GDM1 (cell line): ENCODE results near the gene UNC13B.

Experiments
- DNase-seq: peaks from one replicate; lab custom pipeline; 2025; lab: John Stamatoyannopoulos, UW

Gene UNC13B

DNA sequence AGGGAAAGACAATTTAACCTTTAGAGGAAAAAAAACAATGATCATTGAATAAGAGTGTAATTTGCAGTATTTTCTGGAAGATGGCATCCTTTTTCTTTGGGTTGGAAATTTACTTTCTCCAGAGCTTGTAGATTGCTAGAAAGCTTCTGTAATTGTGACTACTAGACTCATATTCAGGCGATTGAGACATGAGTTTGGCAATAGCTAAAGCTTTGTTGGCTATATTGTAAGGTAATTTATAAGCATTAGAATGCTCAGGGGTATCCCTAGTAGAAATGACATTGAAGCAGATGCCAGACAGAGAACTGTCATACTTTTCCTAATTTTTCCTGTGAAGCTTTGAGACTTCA lies 115.3 kb downstream of the UNC13B start:
- DNase-seq, result no peak

DNA sequence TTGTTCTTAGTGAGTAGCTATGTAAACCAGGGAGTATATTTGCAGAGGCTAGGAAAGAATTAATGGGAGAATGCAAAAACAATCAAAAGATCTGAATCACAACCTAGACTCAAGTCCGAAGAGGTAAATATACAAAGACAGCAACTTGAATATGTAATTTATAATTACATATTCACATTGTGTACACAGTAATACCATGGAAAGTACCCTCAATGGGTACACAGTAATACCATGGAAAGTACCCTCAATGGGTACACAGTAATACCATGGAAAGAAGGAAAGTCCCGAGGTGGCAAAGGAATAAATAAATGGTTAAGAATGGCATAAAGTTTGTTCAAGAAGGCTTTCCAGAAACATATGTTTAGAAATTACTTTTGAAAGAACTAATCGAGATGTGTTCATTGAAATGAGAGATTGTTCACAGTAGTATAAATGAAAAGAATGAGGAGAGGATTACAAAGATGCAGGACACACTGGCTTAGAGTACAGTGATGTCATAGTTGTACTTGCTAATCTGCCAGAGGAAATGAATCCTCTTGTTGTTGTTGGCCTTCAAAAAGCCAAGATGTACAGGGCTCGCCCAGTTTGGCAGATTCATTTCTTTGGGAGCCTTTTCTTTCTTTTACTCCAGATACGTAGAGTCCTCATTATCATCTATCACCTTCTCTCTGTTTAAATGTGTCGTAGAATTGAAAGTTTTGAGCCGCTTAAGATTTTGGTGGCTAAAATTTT lies 116.0 kb downstream of the UNC13B start:
- no peak for DNase-seq

DNA sequence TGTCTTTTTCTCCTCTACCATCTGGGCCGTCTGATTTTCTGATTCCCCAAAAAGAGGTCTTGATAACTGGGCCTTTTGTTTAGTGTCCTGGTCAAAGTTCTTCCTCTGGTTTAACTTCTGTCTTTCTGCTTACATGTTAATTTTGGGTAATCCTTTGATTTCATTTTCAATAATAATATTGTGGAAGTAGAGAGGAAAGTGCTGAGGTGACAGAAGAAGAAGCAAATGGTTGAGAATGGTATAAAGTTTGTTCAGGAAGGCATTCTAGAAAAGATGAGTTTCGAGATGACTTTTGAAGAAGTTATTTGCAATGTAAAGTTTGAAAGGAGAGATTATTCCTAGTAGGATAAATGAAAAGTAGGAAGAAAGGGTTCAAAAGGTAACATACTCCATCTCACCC lies 118.1 kb downstream of the UNC13B start:
- no peak for DNase-seq

DNA sequence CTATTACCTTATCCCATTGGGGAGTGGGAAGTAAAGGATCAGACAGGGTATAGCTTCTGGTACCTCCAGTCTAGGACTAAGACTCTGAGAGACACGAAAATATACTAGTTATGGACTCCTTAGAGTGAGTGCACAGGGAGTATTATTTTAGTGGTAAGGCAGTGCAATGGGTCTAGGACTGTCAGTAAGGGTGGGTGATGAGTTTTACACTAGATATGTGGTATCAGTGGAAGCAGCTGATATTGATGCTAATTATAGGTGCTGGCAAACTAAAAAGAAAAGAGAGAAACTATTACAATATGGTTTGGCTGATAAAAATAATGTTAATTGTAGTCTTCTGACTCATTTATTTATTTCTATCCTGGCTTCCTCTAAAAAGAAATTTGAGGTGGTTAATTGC lies 118.6 kb downstream of the UNC13B start:
- DNase-seq, result no peak

DNA sequence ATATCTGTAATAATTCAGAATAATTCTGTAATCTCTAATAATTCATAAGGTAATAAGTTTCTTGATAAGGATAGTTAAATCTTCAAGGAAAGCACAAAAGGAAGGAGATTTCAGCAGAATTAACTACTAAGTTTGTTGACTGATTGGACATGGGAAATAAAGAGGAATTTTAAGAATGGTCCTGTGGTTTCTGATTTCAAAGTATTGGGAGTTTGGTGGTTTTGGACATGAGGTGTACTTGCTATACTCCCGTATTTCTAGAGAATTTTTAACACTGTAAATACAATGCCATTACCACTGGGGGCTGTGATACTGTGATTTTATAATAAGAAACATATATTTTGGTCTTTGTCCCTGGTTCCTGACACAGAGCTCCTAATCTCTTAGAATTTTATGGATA lies 123.9 kb downstream of the UNC13B start:
- no peak for DNase-seq

DNA sequence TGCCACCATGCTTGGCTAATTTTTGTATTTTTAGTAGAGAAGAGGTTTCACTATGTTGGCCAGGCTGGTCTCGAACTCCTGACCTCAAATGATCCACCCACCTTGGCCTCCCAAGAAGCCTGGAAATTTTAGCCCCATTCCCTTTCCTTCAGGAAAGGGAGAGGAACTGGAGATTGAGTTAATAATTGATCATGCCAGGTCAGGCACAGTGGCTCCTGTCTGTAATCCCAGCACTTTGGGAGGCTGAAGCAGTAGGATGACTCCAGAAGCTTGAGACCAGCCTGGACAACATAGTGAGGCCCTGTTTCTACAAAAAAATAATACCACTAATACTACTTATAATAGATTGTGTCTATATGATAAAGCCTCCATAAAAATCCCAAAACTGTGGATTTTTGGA lies 124.6 kb downstream of the UNC13B start:
- no peak for DNase-seq

DNA sequence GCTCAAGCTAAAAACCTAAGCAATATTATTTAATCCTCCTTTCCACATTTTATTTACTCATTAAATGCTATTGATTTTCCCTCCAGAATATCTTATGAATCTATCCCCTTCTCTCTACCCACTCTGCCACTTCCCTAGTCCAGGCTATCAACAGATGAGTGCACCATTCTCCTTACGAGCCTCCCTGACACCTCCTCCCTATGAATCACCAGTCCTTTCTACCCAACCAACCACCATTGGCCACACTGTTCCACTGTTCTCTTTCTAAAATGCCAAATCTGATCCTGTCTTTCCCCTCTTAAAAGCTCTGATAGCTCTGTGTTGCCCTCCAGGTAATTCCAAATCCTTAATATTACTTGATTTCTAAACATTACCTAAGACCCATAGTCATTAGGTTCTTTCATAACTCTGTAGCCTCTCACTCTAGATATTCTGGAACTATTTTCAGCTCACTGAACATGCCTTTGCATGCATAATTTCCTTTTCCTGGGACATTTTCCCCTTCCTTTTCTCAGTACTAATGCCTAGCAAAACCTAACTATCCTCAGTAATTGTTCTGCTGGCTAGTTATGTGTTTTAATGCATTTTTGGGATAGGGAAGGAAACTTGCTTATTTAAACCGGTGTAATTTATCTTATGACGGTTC lies 126.3 kb downstream of the UNC13B start:
- DNase-seq, result no peak

DNA sequence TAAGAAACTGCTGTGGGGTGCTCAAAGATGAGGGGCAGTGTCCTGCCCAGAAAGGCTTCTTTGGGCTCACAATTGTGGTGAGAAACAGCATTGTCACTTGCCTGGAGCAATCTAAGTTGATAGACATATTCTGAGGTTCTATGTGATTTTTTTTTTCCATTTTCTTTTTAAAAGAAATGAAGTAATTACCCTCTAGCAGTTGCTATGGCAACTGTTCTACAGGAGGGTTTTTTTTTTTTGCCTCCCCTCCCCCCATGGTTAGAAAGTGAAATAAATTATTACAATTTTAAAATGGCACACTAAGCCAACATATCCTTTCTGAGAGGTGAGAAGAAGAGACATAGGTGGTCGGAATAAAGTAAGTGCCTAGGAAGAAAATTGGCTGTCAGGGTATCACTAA lies 127.0 kb downstream of the UNC13B start:
- no peak for DNase-seq

DNA sequence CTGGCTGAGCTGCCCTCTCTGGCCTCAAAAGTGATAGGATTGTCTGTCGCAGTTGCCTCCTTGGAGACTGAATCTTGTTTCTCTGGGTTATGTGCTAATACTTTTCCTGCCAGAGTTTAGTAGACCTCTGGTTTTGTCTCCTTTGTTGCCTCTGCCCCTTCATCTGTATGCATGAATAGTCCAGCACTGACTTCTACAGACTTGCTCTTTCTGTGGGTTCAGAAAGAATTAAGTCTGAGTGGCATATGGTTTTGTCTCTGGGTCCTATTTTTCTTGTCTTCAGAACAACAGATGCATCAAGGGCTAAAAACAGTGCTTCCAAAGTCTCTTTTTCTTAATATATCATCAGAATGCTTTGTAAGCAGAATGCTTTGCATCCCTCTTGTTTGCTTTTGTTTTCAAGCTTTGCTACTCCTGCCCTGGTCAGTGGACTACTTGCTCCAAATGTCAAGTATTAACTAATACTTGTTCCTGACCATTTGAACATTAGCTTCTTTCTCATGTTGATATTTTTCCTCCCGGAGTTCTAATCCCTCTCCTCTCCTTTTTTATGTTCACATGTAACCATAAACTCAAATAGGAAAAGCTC lies 131.7 kb downstream of the UNC13B start:
- no peak for DNase-seq

DNA sequence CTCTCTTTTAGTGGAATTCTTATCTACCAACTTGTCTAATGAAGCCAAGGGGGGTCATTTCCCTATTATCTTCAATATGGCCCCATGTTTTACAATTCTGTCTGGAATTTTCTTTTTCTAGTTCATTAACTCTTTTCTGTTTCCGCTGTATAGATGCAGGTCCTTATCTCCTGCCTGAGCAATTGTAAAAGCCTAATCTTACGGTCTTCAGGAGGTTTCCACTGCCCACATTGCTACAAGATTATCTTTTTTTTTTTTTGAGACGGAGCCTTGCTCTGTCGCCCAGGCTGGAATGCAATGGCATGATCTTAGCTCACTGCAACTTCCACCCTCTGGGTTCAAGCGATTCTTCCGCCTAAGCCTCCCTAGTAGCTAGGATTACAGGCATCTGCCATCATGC lies 132.3 kb downstream of the UNC13B start:
- DNase-seq, result no peak

DNA sequence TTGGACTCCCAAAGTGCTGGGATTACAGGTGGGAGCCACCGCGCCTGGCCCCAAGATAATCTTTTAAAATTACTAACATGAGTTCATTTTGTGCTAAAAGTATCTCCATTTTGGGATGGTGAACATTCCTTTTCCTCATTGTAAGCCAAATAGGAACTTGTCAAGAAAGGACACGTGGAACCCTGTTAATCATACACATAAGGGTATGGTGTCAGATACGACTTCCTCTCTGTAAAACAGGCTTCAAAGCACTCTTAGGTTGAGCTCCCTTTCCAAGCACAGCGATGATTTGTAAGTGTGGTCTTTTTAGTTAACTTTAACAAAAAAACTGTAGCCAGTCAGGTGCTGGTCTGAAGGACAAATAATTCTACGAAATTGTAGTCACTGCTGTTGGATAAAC lies 132.7 kb downstream of the UNC13B start:
- DNase-seq, result no peak

DNA sequence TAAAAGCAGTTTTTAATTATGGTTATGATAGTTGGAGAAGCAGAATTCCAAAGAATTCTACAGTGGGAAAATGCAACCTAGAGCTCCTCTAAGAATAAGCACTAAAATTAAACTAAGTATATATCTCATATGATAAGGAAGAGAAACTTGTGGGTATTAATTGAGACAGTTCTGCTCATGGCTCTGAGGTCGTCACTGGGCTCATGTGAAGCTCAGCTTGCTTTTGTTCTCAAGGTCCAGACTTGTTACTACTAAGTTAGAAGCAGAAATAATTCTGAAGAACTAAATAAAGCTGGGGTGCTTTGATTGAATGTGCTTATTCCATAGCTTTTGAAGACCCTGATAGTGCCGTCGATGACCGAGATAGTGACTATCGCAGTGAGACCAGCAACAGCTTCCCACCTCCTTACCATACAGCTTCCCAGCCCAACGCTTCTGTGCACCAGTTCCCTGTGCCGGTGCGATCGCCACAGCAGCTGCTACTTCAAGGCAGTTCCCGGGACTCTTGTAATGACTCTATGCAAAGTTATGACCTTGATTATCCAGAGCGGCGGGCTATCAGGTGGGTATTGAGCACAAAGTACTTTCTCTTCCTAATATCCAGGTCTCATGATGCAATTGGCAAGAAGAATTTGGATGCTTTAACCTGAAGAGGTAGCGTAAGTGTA lies 133.7 kb downstream of the UNC13B start:
- no peak for DNase-seq

DNA sequence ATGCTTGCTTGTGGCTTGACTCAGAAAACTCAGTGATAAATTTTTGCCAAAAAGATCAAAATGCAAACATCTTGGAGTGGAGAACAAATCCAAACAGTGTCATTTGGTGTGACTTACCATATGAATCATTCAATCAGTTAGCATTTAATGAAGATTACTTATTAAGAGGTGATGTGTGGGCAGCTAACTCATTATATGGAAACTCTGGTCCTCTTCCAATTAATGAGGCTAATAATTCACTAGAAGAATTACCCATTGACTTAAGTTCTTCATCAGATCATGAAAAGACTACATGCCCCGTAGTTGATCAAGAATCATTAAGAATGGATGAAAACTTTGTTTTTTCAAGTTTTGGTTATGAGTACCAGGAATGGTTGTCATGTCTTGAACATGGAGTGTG lies 141.8 kb downstream of the UNC13B start:
- no peak for DNase-seq

DNA sequence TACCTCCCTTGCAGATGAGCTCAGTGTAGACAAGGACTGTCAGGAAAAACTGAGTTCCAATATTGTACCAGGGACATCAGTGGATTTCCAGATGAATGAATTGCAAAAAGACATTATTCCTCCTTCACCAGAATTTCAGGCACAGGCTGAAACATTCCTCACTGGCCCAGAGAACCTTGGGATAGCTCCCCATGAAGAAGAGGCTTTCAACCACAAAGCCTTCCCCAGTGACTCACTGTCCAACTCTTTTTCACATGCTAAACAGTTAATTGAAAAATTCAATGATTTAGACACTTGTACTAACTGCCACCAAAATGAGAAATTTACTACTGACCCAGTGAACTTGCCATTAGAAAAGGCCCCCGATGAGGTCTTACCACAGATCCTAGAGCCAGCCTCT lies 144.5 kb downstream of the UNC13B start:
- DNase-seq, result no peak

DNA sequence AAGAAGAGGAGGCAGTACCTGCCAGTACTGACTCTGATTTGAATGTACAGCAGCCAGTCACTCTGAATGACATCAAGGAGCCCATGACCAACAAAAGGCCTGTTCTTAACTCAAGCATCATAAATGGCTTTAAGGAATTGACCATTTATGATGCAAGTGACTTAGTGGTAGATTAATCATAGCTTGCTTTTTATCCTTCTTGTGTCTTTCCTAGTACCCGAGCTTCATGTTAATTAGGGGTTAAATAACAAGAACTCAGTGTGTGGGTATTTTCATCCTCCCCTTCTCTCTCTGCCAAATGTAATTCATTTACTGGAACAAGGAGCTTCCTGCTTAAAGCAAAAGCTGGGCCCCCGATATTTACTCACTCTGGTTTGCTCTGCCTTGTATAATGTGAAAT lies 146.5 kb downstream of the UNC13B start:
- DNase-seq, result no peak

DNA sequence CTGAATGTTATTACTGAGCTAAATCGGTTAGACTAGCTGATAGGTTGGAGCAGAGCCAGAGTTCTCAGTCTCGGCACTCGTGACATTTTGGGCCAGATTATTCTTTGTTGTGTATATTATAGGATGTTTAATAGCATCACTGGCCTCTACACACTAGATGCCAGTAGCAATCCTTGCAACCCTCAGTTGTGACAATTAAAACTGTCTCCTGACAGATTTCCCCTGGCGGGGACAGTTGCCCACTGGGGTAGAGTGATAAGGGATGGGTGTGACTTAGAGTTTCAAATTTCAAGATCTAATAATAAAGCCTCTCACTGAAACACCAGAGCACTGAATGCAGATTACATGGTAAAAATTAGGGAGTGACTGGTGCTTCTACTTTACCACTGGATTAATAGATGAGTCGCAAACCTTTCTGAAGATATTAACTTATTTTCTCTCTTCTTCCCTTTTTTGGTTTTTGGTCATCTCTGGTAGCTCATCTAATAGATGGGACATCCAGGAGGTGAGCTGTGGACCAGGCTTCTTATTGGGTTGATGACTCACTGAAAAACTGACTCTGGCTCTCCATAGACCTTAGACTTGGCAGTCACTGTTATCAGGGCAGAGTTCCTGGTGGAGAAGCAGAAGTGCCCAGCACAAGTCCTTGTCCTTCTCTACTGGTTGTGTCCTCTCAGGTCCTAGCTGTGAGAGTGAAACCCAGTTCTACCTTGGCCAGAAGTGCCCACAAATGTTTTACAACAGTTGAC lies 150.3 kb downstream of the UNC13B start:
- DNase-seq, result no peak

DNA sequence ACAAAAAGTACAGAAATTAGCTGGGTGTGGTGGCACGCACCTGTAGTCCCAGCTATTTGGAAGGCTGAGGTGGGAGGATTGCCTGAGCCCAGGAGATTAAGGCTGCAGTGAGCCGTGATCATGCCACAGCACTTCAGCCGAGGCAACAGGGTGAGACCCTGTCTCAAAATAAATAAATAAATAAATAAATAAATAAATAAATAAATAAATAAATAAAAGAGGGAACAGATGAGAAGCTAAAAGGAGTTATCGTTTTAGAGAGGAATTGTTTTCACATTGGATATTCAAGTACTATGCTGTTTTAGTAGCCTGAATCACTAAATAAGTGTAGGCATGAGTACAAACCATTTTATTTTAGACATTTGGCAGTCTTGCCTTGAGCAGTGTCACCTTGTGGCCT lies 151.7 kb downstream of the UNC13B start:
- no peak for DNase-seq

DNA sequence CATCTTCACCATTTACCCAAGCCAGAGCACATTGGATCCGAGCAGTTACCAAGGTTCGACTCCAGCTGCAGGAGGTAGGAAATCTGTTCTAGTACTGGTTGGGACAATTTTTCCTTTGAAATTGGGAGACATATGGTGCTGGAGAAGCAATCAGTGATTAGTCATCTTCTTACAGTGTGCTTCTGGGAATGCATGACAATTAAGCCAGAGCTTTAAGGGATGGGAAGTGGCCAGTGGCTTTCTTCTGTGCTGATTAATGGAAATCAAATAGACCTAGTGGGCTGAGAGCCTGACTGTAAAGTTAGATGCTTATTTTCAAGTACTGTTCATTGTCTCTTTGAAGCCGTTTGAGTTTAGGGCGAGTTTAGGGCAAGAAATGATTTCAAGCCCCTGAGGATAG lies 152.1 kb downstream of the UNC13B start:
- no peak for DNase-seq

DNA sequence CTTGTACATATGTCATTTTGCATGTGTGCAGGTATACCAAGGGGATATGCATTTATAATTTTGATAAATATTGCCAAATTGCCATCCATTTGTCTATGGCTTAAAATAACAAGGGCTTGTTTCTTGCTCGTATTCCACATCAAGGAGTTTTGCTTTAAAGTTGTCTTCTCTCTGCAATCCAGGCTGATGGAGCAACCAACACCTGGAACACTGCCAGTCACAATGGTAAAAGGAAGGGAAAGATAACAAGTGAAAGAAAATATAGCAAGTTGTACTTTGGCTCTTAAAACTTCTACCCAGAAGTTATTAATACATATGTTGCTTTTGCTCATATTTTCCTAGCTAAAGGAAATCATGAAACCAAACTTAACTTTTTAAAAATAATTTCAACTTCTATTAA lies 156.9 kb downstream of the UNC13B start:
- DNase-seq, result no peak

DNA sequence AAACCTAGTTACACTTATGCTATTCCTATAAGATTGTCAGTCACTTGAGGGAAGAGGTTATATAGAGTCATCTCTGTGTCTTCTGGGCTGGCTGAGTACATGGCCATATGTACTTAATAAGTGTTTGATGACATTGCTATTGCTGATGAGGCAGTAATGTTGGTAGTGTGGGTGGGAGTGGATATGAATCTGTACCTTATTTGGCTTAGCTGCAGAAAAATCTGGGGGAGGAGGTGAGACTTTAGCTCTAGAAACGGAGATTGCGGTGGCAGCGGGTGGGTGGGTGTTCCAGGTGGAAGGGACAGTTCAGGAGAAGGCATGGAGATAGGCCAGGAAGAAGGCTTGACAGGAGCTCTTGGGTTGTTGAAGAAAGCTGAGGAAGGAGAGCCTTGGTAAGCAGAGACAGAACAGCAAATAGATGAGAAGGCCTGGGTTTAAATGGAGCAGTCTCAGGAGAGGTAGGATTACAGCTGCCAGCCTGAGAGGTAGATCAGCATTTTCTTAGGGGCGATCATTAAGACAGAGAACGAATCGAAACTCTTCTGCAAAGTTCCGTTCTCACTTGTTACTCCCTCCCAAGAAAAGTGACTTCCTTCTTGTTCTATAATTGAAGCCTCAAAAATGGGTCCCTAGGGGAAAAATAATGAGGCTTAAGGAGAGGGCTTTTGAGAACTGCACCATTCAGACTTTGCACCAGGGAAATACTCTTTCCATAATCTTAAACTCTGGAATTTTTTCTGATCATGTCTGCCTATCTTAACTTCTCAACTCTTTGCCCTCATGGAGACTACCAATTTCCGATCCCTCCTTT lies 160.5 kb downstream of the UNC13B start:
- no peak for DNase-seq

DNA sequence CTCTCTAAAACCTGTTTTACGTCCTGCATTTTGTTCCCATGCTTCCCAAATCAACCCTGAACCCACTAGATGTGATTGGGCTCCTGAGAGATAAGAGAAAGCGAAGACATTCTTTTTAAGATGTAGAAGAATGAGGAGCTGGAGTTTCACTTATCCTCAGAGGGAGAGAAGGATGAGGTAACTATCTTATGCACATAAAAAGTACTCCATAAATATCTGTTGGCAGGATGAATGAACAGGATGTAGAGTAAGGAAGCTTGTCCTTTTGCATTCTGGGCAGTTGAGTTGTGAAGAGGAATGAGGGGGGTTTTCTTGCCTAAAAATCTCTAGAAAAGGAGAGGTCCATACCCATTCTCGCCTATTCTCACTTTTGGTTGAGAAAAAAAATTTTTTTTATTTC lies 163.2 kb downstream of the UNC13B start:
- no peak for DNase-seq

DNA sequence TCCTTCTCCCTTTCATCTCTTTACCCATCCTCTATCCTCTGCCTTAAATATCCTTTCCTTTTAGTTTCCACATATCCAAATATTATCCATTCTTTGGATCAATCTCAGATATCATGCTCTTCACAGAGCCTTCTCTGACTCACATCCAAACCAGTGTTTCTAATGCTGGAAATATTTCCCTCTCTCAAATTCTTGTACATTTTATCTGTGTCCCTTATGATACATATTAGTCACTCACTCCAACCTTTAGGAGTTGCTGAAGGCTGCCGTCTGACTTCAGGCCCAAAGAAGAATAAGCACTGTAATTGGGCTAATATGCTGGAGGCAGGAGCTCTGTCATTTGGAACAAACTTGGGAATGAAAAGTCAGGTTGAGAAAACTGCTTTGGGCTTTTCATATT lies 171.7 kb downstream of the UNC13B start:
- no peak for DNase-seq
